Fibroblast of skin of left biceps (primary cell): ENCODE data around the gene VASH1.
"Not testable (repeated sequence)": the region's sequence is repeated elsewhere in the genome, so short reads cannot be mapped to it uniquely, and the experiment has no call there.

ENCODE experiments used
- DNase-seq, 2 experiments: peaks; one replicate each; pipeline ENCODE4 v3.0.0-alpha.2; 2013; ENCODE audit warnings: low read depth in 2 of 2

Gene VASH1

GRCh38 chr14:76761136-76761959 lies at the start of gene VASH1:
VASH1 (plus strand) TSS chr14:76761468; CDS start chr14:76762822, 1,354 bp downstream.
- peak in 1 of 2 experiments; percentile 37 for DNase-seq

GRCh38 chr14:76713121-76713520 lies 48.1 kb upstream of the VASH1 start:
- no peak for DNase-seq

- DNase-seq = no peak
Observed at GRCh38 chr14:76714470-76714869, 46.8 kb upstream of the VASH1 start.

- no peak for DNase-seq
Observed at GRCh38 chr14:76715101-76715500, 46.2 kb upstream of the VASH1 start.

GRCh38 chr14:76715511-76716081 lies 45.7 kb upstream of the VASH1 start:
- DNase-seq = no peak

GRCh38 chr14:76716285-76716684 lies 45.0 kb upstream of the VASH1 start:
- DNase-seq = no peak

- DNase-seq = no peak
Observed at GRCh38 chr14:76717508-76718290, 43.6 kb upstream of the VASH1 start.

- DNase-seq = no peak
Observed at GRCh38 chr14:76718306-76719040, 42.8 kb upstream of the VASH1 start.

- DNase-seq = no peak
Observed at GRCh38 chr14:76719666-76720065, 41.6 kb upstream of the VASH1 start.

GRCh38 chr14:76720382-76720813 lies 40.9 kb upstream of the VASH1 start:
- DNase-seq = no peak

GRCh38 chr14:76721506-76721905 lies 39.8 kb upstream of the VASH1 start:
- DNase-seq = not testable (repeated sequence)

GRCh38 chr14:76724651-76725550 lies 36.4 kb upstream of the VASH1 start:
- DNase-seq = no peak

GRCh38 chr14:76726551-76726970 lies 34.7 kb upstream of the VASH1 start:
- DNase-seq = no peak

GRCh38 chr14:76727384-76727783 lies 33.9 kb upstream of the VASH1 start:
- DNase-seq = no peak

GRCh38 chr14:76727901-76728300 lies 33.4 kb upstream of the VASH1 start:
- no peak for DNase-seq

- DNase-seq = no peak
Observed at GRCh38 chr14:76729258-76729657, 32.0 kb upstream of the VASH1 start.

GRCh38 chr14:76729953-76730505 lies 31.2 kb upstream of the VASH1 start:
- DNase-seq = no peak

GRCh38 chr14:76734501-76734900 lies 26.8 kb upstream of the VASH1 start:
- DNase-seq = not testable (repeated sequence)

- DNase-seq = no peak
Observed at GRCh38 chr14:76736514-76736913, 24.8 kb upstream of the VASH1 start.

GRCh38 chr14:76741074-76741473 lies 20.2 kb upstream of the VASH1 start:
- DNase-seq = no peak
